ENCODE data around the gene E4F1.

The E4F1 gene

DNA sequence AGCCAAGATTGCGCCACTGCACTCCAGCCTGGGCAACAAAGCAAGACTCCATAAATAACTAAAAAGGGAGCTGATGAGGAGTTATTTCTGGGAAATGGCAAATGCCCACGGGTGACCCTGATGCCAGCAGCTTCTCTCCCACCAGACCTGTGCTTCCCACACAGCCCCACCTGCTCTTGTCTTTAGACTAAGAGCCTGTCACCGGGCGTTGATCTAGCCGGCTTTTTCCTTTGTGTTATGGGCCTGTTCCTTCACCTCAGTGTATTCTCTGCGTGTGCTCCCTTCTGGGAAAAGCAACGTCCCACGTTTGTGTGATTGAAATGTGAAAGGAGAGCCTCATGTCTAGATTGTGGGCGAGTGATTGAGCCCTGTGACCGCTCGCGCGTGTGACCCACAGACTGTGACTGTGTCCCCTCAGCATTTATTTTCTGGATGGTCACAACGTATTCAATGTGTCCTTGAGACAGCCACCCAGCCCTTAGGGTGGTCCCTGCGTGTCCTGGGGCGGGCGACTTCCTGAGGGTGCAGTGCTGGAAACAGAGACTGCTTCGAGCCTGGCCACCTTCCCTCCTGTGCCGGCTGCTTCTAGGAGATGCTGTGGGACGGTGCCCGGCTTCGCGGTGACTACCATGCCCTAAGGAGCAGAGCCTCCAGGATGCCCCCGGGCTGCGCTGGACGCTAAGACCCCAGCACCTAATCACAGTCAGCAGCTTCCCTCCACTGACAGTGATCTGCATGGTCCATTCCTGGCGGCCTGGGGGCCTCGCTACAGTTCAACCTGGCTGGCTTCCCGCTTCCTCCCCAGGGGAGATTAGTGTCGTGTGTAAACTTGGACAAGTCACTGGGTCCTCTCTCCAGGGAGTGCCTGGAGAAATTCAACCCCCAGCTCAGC lies 52.3 kb downstream of the E4F1 start:
- DNase-seq (ENCODE audit: low read depth in 2 of 2), result no peak

DNA sequence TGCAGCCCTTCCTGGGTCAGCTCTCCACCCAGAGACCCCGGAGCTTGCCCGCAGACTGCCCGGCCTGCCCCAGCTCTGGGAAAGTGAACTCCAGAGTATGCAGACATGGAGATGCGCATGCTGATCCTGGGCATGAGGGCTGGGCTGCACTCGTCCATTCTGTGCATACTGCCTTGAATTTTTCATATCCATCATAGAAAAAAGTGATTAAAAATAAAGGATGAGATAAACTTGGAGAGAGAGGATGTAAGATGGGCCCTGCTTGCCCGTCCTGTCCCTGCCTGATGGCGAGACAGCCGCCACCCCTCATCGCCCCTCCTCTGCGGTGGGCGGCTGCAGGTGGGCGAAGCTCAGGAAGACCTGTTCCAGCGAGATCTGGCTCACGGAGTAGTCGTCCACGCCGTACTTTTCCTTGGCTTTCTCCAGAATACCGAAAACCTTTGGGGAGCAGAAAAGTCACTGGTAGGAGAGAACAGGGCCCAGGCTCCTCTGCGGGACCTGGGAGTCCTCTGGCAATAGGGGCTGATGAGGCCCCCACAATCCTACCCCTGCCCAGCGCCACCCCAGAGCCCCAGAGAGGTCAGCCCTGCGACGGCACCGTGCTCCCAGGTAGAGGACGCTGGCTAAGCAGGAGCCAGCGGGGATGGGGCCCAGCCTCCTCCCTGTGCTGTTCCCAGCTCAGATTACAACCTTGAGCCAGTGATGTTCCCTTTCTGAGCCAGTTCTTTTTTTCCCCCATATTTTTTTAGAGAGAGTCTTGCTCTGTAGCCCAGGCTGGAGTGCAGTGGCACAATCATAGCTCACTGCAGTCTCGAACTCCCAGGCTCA lies 53.2 kb downstream of the E4F1 start:
- no peak for DNase-seq (ENCODE audit: low read depth in 2 of 2)

DNA sequence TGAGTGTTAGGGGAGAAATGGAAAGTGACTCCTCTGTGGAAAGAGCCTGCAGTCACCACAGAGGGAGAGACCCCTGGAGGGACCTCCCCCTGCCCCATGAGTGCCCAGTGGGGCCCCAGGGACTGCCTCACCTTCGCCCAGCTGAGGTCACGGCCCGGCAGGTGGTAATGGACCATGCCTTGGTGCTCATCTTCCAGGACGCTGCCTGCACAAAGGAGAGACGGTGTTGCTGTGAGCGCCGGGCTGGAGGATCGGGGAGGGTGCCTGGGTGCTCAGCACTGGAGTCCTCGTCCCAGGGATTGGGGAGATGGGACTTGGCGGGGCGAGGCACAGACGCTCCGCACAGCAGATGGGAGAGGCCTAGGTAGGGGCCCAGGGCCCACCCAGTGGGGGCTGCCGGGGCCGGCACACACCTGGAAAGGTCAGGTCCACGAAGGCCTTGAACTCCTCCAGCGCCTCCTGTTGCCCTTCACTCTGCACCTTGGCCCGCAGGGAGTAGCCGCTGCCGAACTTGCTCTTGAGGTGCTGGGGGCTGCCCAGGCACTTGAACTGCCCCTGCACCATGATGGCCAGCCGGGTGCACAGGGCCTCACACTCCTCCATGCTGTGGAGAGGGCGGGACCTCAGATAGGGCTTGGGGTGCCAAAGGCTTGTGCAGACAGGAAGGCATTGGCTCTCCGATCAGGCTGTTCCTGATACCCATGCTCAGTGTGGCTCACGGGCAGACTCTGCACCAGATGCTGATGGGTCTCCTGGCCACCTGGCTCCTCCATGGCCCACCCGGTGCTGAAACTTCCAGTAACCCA lies 54.3 kb downstream of the E4F1 start:
- DNase-seq (ENCODE audit: low read depth in 2 of 2), result no peak

DNA sequence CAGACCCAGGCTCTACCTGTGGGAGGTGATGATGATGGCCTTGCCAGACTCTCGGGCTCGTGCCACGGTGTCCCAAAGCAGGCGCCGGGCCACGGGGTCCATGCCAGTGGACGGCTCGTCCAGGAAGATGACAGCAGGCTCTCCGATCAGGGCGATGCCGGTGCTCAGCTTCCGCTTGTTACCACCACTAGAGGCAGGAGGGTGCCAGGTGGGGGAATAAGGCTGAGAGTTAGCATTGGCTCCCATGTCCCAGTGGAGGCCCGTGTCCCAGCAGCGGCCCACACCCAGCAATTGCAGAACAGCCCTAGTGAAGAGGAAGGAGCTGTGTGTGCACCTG lies 54.8 kb downstream of the E4F1 start:
- DNase-seq (ENCODE audit: low read depth in 2 of 2), result no peak

DNA sequence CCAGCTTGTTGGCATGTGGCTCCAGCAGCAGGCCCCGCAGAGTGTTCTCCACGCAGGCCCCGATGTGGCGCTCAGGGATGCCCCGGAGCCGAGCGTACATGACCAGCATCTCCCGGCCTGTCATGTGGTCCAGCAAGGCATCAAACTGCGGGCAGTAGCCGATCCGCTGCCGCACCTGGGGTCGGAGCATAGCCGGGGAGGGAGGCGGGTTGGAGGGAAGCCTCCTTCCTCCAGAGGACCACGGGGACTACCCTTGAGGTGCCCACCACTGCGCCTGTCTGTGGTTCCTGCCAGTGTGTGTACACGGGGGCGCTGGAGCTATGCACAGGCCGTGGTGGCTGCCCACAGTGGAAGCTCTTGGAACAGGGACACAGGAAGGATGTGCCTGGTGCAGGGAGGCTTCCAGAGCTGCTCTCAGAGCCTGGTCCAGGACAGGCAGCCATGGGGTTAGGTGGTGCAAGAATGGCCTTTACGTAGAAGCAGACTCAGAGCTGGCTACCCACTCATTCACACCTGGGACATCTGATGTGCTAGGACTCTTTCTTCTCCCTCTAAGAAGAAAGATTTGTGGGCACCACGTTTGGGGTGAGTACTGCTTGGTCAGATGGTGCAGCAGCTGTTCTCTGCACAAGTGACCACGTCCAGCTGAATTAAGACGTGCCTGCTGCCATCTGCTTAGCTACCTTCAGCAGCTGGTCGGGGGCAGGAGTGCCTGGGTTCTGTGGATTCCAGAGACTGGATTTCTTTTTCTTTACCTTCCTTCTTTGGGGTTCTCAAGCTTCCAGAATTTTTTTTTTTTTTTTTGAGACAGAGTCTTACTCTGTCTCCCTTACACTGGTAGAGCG lies 55.8 kb downstream of the E4F1 start:
- DNase-seq (ENCODE audit: low read depth in 2 of 2), result no peak

DNA sequence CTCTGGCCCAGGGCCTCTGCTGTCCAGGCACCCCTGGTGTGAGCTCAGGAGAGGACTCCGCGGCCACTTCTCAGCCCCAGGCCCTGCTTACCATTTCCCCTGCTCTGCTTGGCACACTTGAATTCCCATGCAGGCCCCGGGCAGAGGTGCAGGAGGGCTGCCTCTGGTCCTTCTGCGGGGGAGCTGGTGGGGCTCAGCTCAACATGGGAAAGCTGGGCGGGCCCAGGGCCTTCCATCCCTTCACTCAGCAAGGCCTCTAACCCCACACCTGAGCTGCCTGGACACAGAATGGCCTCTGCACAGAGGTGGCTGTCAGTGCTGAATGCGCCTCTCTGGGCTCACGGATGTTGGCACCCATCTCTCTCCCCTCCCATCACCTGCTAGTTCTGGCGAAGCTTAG lies 57.1 kb downstream of the E4F1 start:
- DNase-seq (ENCODE audit: low read depth in 2 of 2), result no peak

DNA sequence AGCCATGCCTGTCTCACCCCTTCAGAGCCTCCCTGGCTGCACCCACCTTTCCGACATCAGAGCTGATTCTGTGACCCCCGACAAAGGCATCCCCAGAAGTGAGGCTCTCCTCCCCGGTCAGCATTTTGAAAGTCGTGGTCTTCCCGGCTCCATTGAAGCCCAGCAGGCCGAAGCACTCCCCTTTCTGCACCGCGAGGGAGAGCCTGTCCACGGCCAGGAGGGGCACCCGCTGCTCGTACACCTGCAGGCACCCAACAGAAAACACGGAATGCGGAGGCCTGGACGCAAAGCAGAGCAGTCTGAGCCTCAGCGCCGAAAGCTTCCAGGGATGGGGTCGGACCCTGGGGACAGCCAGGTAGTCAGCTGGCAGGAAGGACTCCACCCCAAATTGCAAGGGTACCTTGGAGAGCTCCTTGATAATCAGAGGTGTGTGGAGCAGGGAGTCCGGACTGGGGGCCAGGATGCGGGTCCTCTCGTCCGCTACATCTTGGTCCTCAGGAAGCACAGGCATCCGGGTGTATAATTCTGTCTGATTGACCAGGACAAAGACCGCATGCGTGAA lies 57.7 kb downstream of the E4F1 start:
- no peak for DNase-seq (ENCODE audit: low read depth in 2 of 2)

DNA sequence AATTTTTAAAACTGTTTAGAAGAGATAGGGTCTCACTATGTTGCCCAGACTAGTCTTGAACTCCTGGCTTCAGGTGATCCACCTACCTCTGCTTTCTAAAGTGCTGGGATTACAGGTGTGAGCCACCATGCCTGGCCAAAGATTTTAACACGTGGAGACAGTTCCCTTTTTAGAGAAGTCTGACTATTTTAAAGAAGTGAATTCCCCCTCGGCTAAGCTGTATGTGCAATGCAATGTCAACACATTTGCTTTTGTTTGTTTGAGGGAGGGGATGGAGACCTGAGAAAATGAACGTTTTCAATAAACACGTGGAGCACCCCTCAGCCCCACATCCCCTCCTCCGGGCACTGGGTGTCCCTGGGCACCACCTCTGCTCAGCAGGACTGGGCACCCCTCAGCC lies 58.9 kb downstream of the E4F1 start:
- DNase-seq (ENCODE audit: low read depth in 2 of 2), result no peak

DNA sequence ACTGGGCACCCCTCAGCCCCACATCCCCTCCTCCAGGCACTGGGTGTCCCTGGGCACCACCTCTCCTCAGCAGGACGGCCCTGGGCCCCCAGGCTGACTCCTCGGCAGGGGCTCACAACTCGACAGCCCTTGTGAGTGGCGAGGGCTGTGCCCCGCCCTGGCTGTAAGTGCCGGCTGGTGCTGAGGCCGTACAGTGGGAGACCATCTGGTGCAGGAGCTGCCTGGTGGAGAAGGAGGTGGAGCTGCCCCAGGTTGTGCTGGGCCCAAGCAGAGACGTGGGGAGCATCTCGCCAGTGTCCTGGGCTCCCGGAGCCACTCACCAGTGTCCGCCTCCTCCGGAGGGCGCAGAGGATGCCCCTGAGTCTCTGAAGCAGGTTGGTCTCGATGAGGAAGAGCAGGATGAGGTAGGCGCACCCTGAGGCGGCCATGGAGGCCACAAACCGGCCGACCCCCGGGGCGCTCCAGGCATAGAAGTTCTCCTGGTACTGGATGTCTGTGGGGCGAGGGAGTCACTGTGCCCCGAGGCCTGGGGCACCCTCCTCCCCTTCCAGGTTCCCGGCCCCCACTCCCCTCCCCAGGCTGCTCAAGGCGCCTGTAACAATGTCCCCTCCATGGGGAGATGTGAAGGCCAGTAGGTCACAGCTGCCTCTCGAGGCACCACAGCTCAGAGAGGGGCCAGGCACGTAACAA lies 59.6 kb downstream of the E4F1 start:
- no peak for DNase-seq (ENCODE audit: low read depth in 2 of 2)

DNA sequence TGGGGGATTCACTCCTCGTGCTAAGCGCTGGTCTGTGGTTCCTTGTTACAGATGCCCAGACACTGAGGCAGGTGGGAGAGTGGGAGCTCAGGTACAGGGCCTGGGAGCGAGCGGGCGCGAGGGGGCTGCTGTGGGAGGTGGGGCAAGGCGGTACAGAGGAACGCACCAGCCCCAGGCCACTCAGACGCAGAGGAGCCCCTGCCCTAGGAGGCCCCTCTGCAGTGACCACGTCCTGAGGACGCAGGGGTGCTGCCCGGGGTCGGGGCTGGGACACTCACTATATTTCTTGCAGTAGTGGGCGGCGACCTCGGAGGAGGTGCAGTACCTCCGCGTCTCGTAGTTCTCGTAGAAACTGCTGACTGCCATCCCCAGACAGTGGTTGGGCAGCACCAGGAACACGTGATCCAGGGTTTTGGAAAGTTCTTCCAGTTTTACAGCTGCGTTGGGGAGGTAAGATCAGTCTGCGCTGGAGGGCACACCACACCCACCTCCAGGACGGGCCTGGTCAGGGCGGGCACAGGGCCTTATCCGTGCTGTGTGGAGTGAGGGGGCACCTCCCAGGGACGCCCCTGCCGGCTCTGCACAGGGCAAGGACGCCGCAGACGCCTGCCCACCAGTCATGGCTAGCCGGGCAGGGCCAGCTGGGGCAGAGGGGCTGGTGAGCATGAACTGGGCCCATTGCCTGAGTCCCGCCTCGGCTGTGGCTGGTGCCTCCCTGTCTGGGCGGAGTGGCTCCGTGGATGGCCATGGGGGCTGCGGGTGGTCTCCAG lies 60.8 kb downstream of the E4F1 start:
- DNase-seq (ENCODE audit: low read depth in 2 of 2), result no peak

DNA sequence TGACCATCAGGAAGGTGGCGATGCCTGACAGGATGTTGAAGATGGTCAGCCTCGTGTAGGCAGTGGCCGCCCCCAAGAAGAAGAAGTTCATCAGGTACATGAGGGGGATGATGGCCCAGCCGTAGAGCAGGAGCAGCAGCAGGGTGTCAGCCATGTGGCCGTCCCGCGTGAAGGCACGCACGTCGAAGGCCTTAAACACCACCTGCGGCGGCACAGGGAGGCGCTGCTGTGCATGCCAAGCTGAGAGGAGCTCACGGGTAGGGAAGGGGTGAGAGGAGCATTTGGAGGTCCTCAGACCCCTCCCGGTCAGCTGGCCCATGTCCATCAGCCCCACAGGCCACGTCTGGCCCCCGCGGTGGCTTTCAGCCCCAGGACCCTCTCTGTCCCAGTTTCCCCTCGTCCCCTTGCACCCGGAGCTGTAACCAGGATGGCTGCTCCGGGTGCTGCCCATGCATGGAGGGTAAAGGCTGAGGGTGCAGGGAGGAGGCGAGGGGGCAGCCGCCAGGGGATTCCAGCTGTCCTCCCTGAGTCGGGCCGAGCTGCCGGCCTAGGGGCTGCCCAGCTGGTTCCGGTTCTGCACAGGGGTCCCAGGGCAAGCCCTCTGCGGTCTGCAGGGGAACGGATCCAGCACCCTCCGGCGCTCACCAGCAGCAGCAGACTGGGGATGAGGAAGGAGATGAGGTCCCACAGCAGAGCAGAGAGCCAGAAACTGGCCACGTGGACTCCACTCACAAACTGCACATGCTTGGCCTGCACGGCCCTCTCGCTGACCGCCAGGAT lies 61.6 kb downstream of the E4F1 start:
- DNase-seq (ENCODE audit: low read depth in 2 of 2), result no peak
